Measurements from ENCODE around the gene GATB.

DNA sequence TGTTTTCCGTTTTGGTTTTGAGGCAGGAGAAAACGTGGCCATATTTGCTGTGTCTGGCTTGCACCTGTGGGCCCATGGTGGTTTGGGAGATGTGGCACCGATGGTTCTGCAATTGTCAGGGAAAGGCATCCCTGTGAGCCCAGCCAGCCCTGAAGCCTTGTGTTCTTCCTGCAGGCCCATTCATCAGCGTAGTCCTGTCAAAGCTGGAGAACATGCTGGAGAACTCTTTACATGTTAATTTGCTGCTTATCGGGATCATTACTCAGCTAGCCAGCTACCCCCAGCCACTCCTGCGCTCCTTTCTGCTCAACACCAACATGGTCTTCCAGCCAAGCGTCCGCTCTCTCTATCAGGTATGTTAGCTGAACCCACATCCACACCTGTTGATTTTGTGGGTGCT is 104.7 kb downstream of the GATB start:
- TF ChIP-seq POLR2A (IDR thresholded peaks at IDR 0.05): no peak
- no peak for TF ChIP-seq CTCF (IDR thresholded peaks at IDR 0.05)

Data from Peyer's patch (tissue), 4 donors.